IPS-NIHi11 (cell line): ENCODE results near the gene ARF3.

Experiments
- DNase-seq: peaks from one replicate; pipeline ENCODE4 v3.0.0; 2012; ENCODE audit warnings: mixed read lengths, low spot score

Gene ARF3

GRCh38 chr12:48966177-48966895, 9.0 kb upstream of the ARF3 start:
- DNase-seq: no peak

- peak; percentile 61 for DNase-seq
Observed at GRCh38 chr12:48965298-48965838, 8.1 kb upstream of the ARF3 start.

- DNase-seq: no peak
Observed at GRCh38 chr12:48961801-48962200, 4.5 kb upstream of the ARF3 start.

GRCh38 chr12:48961331-48961730, 4.0 kb upstream of the ARF3 start:
- DNase-seq: no peak

GRCh38 chr12:48960834-48961233, 3.5 kb upstream of the ARF3 start:
- DNase-seq: no peak

GRCh38 chr12:48958049-48958388, 732 bp upstream of the ARF3 start:
- no peak for DNase-seq

- peak; percentile 94 for DNase-seq
Observed at GRCh38 chr12:48956279-48957140, 777 bp downstream of the ARF3 start.

GRCh38 chr12:48954841-48955501, 2.3 kb downstream of the ARF3 start:
- DNase-seq: no peak

GRCh38 chr12:48954061-48954460, 3.2 kb downstream of the ARF3 start:
- no peak for DNase-seq

- DNase-seq: no peak
Observed at GRCh38 chr12:48952691-48953090, 4.6 kb downstream of the ARF3 start.

GRCh38 chr12:48947727-48948126, 9.6 kb downstream of the ARF3 start:
- DNase-seq: no peak

GRCh38 chr12:48946943-48947342, 10.3 kb downstream of the ARF3 start:
- DNase-seq: no peak

GRCh38 chr12:48946205-48946604, 11.1 kb downstream of the ARF3 start:
- DNase-seq: no peak

GRCh38 chr12:48943221-48943620, 14.1 kb downstream of the ARF3 start:
- no peak for DNase-seq

GRCh38 chr12:48940181-48940580, 17.1 kb downstream of the ARF3 start:
- no peak for DNase-seq

- no peak for DNase-seq
Observed at GRCh38 chr12:48938805-48939204, 18.5 kb downstream of the ARF3 start.

- DNase-seq: peak; percentile 64
Observed at GRCh38 chr12:48937170-48937569, 20.1 kb downstream of the ARF3 start.

GRCh38 chr12:48936379-48936979, 20.8 kb downstream of the ARF3 start:
- peak; percentile 96 for DNase-seq

GRCh38 chr12:48934312-48934706, 23.0 kb downstream of the ARF3 start:
- peak; percentile 40 for DNase-seq

- no peak for DNase-seq
Observed at GRCh38 chr12:48933664-48934311, 23.5 kb downstream of the ARF3 start.

- no peak for DNase-seq
Observed at GRCh38 chr12:48932878-48933277, 24.4 kb downstream of the ARF3 start.

GRCh38 chr12:48930475-48930874, 26.8 kb downstream of the ARF3 start:
- DNase-seq: no peak
